H1 (cell line): ENCODE data around the gene RPL19. TPM values are rescaled to one million over a fixed set of nuclear protein-coding genes. Genes with fewer than 3 reads are reported as not detected.

ENCODE experiments used
- RNF2 ChIP-seq: fragments of 200-900, 300-1000 bp; sonication (generic); IDR thresholded peaks from 2 replicates; pipeline ENCODE4 v1.7.1; 2016; ENCODE audit warnings: borderline replicate concordance, low read depth, mild to moderate bottlenecking, antibody characterized with exemption, low read length; ENCODE audit not compliant: poor library complexity, severe bottlenecking; ENCODE audit errors: missing control alignments
- polyA plus RNA-seq, 7 experiments: library from polyadenylated mRNA; depleted of rRNA in 3 of 7; stranded (reverse) in 5 of 7; unstranded in 2 of 7; fragments of >200 nt in 5 of 7; fragments of 200-250 nt in 2 of 7; gene quantifications; 1 replicate in 5 of 7; 2 replicates in 1 of 7; 4 replicates in 1 of 7; pipeline versions ENCODE4 v1.2.1 to v1.2.3, GENCODE V29; 2011 to 2013; ENCODE audit warnings: missing spikeins in 2 of 7, mixed read lengths in 2 of 7
- total RNA-seq: library from RNA; stranded (reverse); fragmentation: NEBNext Ultra II Directional; extraction: Animal tissue kit (Norgen Biotek cat#: 25700); gene quantifications from 2 replicates; pipeline ENCODE4 v1.2.1, GENCODE V29; 2021

RPL19 gene
- total and polyA plus RNA-seq, 2 of the 8 experiments (the other 6 are each of a cell fraction or from before 2014, with no cell fraction given): 2,108 to 2,182 TPM

GRCh38 chr17:39151150-39151942 is 48.7 kb upstream of the RPL19 start, which contains the start of gene PLXDC1 (continued):
- TF ChIP-seq RNF2: no peak
